Measurements from ENCODE around the gene KLHL40.

The KLHL40 gene

GRCh38 chr3:42709621-42710020, 24.3 kb downstream of the KLHL40 start:
- DNase-seq (ENCODE audit: low spot score): no peak
- WGBS, 2 donors (ENCODE audit: extremely low coverage in 2 of 2, insufficient read length in 2 of 2, insufficient replicate concordance in 1 of 2): no CpG with 5 or more reads among the region's 10 CpGs
- no peak overlapping the region for H4K8ac ChIP-seq (ENCODE audit: low read depth, low read length)

DNA sequence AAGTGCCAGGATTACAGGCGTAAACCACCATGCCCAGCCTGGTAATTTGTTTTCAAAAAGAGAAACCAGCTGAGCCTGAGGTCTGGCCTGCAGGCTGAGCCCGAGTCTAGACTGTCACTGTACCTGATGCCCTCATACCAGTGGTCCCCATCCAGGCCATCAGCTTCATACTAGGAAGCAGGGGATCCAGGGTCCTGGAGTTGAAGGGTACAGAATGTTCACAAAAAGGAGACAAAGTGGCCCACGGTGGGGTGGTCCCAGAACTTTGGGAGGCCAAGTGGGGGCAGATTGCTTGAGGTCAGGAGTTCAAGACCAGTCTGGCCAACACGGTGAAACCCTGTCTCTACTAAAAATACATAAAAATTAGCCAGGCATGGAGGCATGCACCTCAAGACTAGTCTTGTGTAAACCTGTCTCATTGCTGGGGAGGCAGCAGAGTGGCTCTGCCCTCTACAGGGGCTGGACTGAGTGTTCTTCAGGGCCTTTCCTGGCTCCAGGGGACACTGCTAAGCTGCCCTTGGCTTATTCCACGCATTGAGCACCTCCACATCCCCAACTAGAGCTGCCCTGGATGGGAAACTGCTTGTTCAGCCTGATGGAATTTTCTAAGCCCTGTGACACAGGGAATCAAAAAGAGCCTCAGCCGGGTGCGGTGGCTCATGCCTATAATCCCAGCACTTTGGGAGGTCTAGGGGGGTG, 25.1 kb downstream of the KLHL40 start:
- Histone ChIP-seq H3K23ac (ENCODE audit: low read depth, low read length, poor library complexity) (no peak overlapping the region), H2BK120ac (ENCODE audit: low read depth, low read length) (no peak overlapping the region), H3K36me3 (replicated peaks in 1 of 2; ENCODE audit: control insufficient read depth in 2 of 2, insufficient read depth in 2 of 2, low read length in 2 of 2) (peaks cover 0 to 2% of the 10 kb centered on the region in 2 donors), H3K4me2 (ENCODE audit: insufficient read depth, low read length, poor library complexity, severe bottlenecking) (no peak overlapping the region), H3K4me3 (ENCODE audit: low read length in 2 of 2) (no peak overlapping the region), H3K4ac (ENCODE audit: low read length) (no peak overlapping the region), H2AFZ (ENCODE audit: low read length) (no peak overlapping the region), H3K9me3 (replicated peaks in 1 of 2; ENCODE audit: control insufficient read depth in 2 of 2, insufficient read depth in 1 of 2, low read depth in 1 of 2, low read length in 2 of 2) (no peaks in the 10 kb centered on the region), H3K4me1 (ENCODE audit: control insufficient read depth in 2 of 2, insufficient read depth in 1 of 2, low read depth in 1 of 2, low read length in 2 of 2) (peaks cover 0 to 1% of the 10 kb centered on the region in 2 donors), H3K18ac (ENCODE audit: low read length) (no peak overlapping the region), H2BK12ac (ENCODE audit: low read length) (no peak overlapping the region), H3K9ac (ENCODE audit: low read depth, low read length, poor library complexity) (no peak overlapping the region), H4K8ac (ENCODE audit: low read depth, low read length) (no peak overlapping the region), H3K27ac (replicated peaks; ENCODE audit: low read length) (no peak overlapping the region), H4K91ac (ENCODE audit: low read depth, low read length, poor library complexity) (no peak overlapping the region), H2BK5ac (ENCODE audit: low read length) (no peak overlapping the region), H2BK15ac (ENCODE audit: low read length) (no peak overlapping the region), H3K27me3 (ENCODE audit: control insufficient read depth in 3 of 3, insufficient read depth in 3 of 3, low read depth in 1 of 3, low read length in 3 of 3) (peaks cover 0 to 51% (median 0%) of the 10 kb centered on the region in 3 experiments), H3K79me1 (ENCODE audit: low read depth, low read length) (no peaks in the 10 kb centered on the region), H3K14ac (ENCODE audit: low read length) (no peak overlapping the region), H2AK5ac (ENCODE audit: low read depth, low read length) (no peak overlapping the region)
- no peak for DNase-seq (ENCODE audit: low spot score)
- WGBS, 2 donors (ENCODE audit: extremely low coverage in 2 of 2, insufficient read length in 2 of 2, insufficient replicate concordance in 1 of 2): no CpG with 5 or more reads among the region's 7 CpGs

More at GRCh38 chr3:42709621-42710020, 24.3 kb downstream of the KLHL40 start:
- Histone ChIP-seq H3K36me3 (replicated peaks in 1 of 2; ENCODE audit: control insufficient read depth in 2 of 2, insufficient read depth in 2 of 2, low read length in 2 of 2) (peaks cover 0 to 2% of the 10 kb centered on the region in 2 donors), H3K27ac (replicated peaks; ENCODE audit: low read length) (no peak overlapping the region), H3K4me1 (ENCODE audit: control insufficient read depth in 2 of 2, insufficient read depth in 1 of 2, low read depth in 1 of 2, low read length in 2 of 2) (peaks cover 0 to 1% of the 10 kb centered on the region in 2 donors), H3K23ac (ENCODE audit: low read depth, low read length, poor library complexity) (no peak overlapping the region), H2AFZ (ENCODE audit: low read length) (no peak overlapping the region), H4K91ac (ENCODE audit: low read depth, low read length, poor library complexity) (no peak overlapping the region), H3K9ac (ENCODE audit: low read depth, low read length, poor library complexity) (no peak overlapping the region), H3K14ac (ENCODE audit: low read length) (no peak overlapping the region), H3K4ac (ENCODE audit: low read length) (no peak overlapping the region), H3K9me3 (replicated peaks in 1 of 2; ENCODE audit: control insufficient read depth in 2 of 2, insufficient read depth in 1 of 2, low read depth in 1 of 2, low read length in 2 of 2) (no peaks in the 10 kb centered on the region), H3K4me3 (ENCODE audit: low read length in 2 of 2) (no peak overlapping the region), H2BK15ac (ENCODE audit: low read length) (no peak overlapping the region), H3K4me2 (ENCODE audit: insufficient read depth, low read length, poor library complexity, severe bottlenecking) (no peak overlapping the region), H2BK120ac (ENCODE audit: low read depth, low read length) (no peak overlapping the region), H3K27me3 (ENCODE audit: control insufficient read depth in 3 of 3, insufficient read depth in 3 of 3, low read depth in 1 of 3, low read length in 3 of 3) (peaks cover 0 to 57% (median 0%) of the 10 kb centered on the region in 3 experiments), H3K18ac (ENCODE audit: low read length) (peak overlapping the region; percentile 61), H3K79me1 (ENCODE audit: low read depth, low read length) (no peaks in the 10 kb centered on the region), H2BK5ac (ENCODE audit: low read length) (no peak overlapping the region), H2AK5ac (ENCODE audit: low read depth, low read length) (no peak overlapping the region), H2BK12ac (ENCODE audit: low read length) (no peak overlapping the region)

DNA sequence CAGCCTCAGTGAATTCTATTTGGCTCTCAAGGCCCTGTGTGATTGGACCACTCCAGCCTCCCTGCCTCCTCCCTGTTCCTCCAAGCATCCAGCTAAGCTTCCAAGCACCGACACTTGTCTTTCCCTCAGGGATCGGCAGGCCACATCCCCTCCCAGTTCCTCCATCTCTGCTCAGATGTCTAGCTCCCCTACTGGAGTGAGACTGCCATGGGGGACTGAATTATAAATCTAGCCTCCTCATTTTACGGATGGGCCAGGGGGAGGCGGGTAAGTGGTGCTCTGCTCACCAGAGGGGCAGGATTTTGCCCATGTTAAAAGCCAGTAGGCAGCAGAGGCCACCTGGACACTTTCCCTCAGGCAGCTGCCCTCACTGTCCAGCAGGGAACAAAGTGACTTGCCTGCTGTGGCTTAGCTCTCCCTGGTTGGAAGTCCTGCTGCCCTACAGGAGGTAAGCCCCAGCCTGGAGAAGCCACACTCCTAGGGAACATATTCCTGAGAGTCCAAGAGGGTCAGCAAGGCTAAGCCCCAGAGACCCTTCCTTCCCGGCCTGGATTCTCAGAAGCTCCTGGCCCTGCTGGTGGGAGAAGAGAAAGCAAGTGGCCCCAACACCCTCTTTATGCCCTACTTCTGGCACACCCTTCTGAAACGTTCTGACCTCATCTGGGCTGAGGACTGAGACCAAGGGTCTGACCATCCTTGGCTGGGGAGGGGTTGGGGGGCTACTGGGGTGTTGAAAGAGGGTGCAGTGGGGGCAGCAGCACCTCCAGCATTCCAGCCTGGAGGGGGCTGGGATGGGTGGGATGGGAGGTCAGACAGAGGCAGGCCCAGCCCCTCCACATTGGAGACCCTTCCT, 26.4 kb downstream of the KLHL40 start:
- peaks cover 0 to 2% of the 10 kb centered on the region in 2 donors for H3K36me3 ChIP-seq (replicated peaks in 1 of 2; ENCODE audit: control insufficient read depth in 2 of 2, insufficient read depth in 2 of 2, low read length in 2 of 2)
- peak overlapping the region; percentile 57 for H3K18ac ChIP-seq (ENCODE audit: low read length)
- peak overlapping the region; percentile 95 for H2BK15ac ChIP-seq (ENCODE audit: low read length)
- no peak overlapping the region for H3K4me2 ChIP-seq (ENCODE audit: insufficient read depth, low read length, poor library complexity, severe bottlenecking)
- H4K91ac ChIP-seq (ENCODE audit: low read depth, low read length, poor library complexity): no peak overlapping the region
- no peak overlapping the region for H3K4me3 ChIP-seq (ENCODE audit: low read length in 2 of 2)
- no peak overlapping the region for H3K27ac ChIP-seq (replicated peaks; ENCODE audit: low read length)
- peaks cover 0 to 1% of the 10 kb centered on the region in 2 donors for H3K4me1 ChIP-seq (ENCODE audit: control insufficient read depth in 2 of 2, insufficient read depth in 1 of 2, low read depth in 1 of 2, low read length in 2 of 2)
- no peak overlapping the region for H3K4ac ChIP-seq (ENCODE audit: low read length)
- no peak overlapping the region for H2BK12ac ChIP-seq (ENCODE audit: low read length)
- peaks cover 0 to 48% (median 0%) of the 10 kb centered on the region in 3 experiments for H3K27me3 ChIP-seq (ENCODE audit: control insufficient read depth in 3 of 3, insufficient read depth in 3 of 3, low read depth in 1 of 3, low read length in 3 of 3)
- H3K9ac ChIP-seq (ENCODE audit: low read depth, low read length, poor library complexity): no peak overlapping the region
- no peaks in the 10 kb centered on the region for H3K79me1 ChIP-seq (ENCODE audit: low read depth, low read length)
- no peak for DNase-seq (ENCODE audit: low spot score)
- no peak overlapping the region for H2AFZ ChIP-seq (ENCODE audit: low read length)
- H2BK5ac ChIP-seq (ENCODE audit: low read length): no peak overlapping the region
- no CpG with 5 or more reads among the region's 6 CpGs for WGBS, 2 donors (ENCODE audit: extremely low coverage in 2 of 2, insufficient read length in 2 of 2, insufficient replicate concordance in 1 of 2)
- H3K23ac ChIP-seq (ENCODE audit: low read depth, low read length, poor library complexity): no peak overlapping the region
- no peaks in the 10 kb centered on the region for H3K9me3 ChIP-seq (replicated peaks in 1 of 2; ENCODE audit: control insufficient read depth in 2 of 2, insufficient read depth in 1 of 2, low read depth in 1 of 2, low read length in 2 of 2)
- H3K14ac ChIP-seq (ENCODE audit: low read length): peak overlapping the region; percentile 27
- no peak overlapping the region for H4K8ac ChIP-seq (ENCODE audit: low read depth, low read length)
- H2BK120ac ChIP-seq (ENCODE audit: low read depth, low read length): no peak overlapping the region
- H2AK5ac ChIP-seq (ENCODE audit: low read depth, low read length): no peak overlapping the region

GRCh38 chr3:42712344-42712648, 27.0 kb downstream of the KLHL40 start:
- WGBS, 2 donors (ENCODE audit: extremely low coverage in 2 of 2, insufficient read length in 2 of 2, insufficient replicate concordance in 1 of 2): no CpG with 5 or more reads among the region's 4 CpGs
- no peak overlapping the region for H2BK15ac ChIP-seq (ENCODE audit: low read length)
- no peak overlapping the region for H3K4ac ChIP-seq (ENCODE audit: low read length)
- no peak overlapping the region for H4K8ac ChIP-seq (ENCODE audit: low read depth, low read length)
- H4K91ac ChIP-seq (ENCODE audit: low read depth, low read length, poor library complexity): no peak overlapping the region
- no peak overlapping the region for H2BK12ac ChIP-seq (ENCODE audit: low read length)
- H3K23ac ChIP-seq (ENCODE audit: low read depth, low read length, poor library complexity): no peak overlapping the region
- peaks cover 0 to 1% of the 10 kb centered on the region in 2 donors for H3K4me1 ChIP-seq (ENCODE audit: control insufficient read depth in 2 of 2, insufficient read depth in 1 of 2, low read depth in 1 of 2, low read length in 2 of 2)
- H2BK120ac ChIP-seq (ENCODE audit: low read depth, low read length): no peak overlapping the region
- H3K18ac ChIP-seq (ENCODE audit: low read length): peak overlapping the region; percentile 57
- H3K4me3 ChIP-seq (ENCODE audit: low read length in 2 of 2): no peak overlapping the region
- no peaks in the 10 kb centered on the region for H3K79me1 ChIP-seq (ENCODE audit: low read depth, low read length)
- H3K27me3 ChIP-seq (ENCODE audit: control insufficient read depth in 3 of 3, insufficient read depth in 3 of 3, low read depth in 1 of 3, low read length in 3 of 3): peaks cover 0 to 45% (median 0%) of the 10 kb centered on the region in 3 experiments
- H2AFZ ChIP-seq (ENCODE audit: low read length): no peak overlapping the region
- no peak overlapping the region for H2AK5ac ChIP-seq (ENCODE audit: low read depth, low read length)
- no peak overlapping the region for H3K4me2 ChIP-seq (ENCODE audit: insufficient read depth, low read length, poor library complexity, severe bottlenecking)
- H3K36me3 ChIP-seq (replicated peaks in 1 of 2; ENCODE audit: control insufficient read depth in 2 of 2, insufficient read depth in 2 of 2, low read length in 2 of 2): peaks cover 0 to 2% of the 10 kb centered on the region in 2 donors
- H3K14ac ChIP-seq (ENCODE audit: low read length): peak overlapping the region; percentile 56
- H3K9ac ChIP-seq (ENCODE audit: low read depth, low read length, poor library complexity): no peak overlapping the region
- H2BK5ac ChIP-seq (ENCODE audit: low read length): peak overlapping the region; percentile 75
- no peak overlapping the region for H3K27ac ChIP-seq (replicated peaks; ENCODE audit: low read length)
- no peak for DNase-seq (ENCODE audit: low spot score)
- no peaks in the 10 kb centered on the region for H3K9me3 ChIP-seq (replicated peaks in 1 of 2; ENCODE audit: control insufficient read depth in 2 of 2, insufficient read depth in 1 of 2, low read depth in 1 of 2, low read length in 2 of 2)

Measured in neuronal stem cell (in vitro differentiated cells).